ENCODE measurements around the gene QARS1.

QARS1 gene

GRCh38 chr3:49104427-49105291 lies at the start of gene QARS1:
QARS1 (minus strand) TSS chr3:49104757; CDS start chr3:49104733, 24 bp downstream.
- DNase-seq = peak; percentile 91 to 92

DNA sequence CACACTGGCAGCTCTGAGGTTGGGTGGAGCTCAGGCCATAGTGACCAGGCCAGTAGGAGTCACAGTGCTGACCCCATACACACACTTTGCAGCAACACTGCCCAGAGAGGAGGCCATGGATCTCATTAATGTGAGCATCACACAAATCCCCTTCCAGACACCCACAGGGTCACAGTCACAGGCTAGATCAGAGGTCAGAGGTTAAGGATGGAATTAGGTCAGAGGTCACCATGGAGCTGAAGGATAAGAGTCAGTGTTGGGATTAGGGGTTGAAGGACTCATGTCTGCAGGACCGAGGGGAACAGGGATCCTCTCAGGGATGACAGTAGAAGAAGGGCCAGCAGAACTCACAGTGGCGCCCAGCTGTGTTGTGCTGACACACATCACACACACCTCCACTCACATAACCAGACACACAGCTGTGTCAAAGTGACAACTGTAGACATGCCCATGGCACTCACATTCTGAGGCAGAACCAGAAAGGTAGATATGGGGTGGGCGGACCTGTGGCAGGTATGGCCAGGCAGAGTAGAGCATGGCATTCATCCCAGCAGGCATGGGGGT lies 48.9 kb upstream of the QARS1 start:
- no peak for DNase-seq

DNA sequence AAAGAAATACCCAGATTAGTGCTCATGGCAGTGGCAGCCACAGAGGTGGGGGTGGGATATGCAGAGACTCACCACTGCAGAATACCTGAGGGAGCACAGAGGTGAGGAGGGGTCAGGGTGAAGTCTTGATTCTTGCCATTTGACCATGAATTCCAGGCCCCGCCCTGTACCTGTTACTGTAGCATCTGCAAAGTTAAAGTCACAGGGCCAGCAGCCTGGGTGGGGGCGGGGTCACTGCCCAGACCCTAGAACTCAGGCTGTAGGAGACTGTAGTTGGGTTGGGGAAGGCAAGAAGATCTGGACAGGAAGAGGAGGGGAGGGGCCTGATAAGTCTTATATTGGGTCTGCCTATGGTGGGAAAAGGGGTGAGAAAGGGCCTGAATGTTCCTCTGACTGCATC lies 47.1 kb upstream of the QARS1 start:
- no peak for DNase-seq

- no peak for DNase-seq
Observed at GRCh38 chr3:49148159-49148558, 43.6 kb upstream of the QARS1 start.

GRCh38 chr3:49140080-49140479 lies 35.5 kb upstream of the QARS1 start:
- DNase-seq = no peak

DNA sequence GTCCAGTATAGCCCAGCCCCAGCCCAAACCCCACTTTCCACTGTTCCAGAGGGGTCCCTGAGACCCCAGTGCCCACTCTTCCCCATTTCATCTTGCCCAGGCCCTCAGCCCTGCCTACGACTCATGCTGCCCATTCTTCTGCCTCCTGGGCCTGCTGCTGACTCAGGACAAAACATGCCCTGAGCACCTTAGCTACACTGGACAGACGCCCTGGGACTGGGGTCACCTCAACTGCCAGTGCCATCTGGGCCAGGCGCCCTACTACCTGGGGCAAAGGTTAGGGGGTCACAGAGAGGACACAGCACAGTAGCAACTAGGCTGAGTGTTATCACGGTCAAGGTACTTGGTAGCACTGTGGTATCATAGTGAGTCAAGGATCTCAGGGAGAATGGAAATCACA lies 30.9 kb upstream of the QARS1 start:
- no peak for DNase-seq

- no peak for DNase-seq
Observed at GRCh38 chr3:49134471-49135265, 30.1 kb upstream of the QARS1 start.

- no peak for DNase-seq
Observed at GRCh38 chr3:49133226-49133951, 28.8 kb upstream of the QARS1 start.

DNA sequence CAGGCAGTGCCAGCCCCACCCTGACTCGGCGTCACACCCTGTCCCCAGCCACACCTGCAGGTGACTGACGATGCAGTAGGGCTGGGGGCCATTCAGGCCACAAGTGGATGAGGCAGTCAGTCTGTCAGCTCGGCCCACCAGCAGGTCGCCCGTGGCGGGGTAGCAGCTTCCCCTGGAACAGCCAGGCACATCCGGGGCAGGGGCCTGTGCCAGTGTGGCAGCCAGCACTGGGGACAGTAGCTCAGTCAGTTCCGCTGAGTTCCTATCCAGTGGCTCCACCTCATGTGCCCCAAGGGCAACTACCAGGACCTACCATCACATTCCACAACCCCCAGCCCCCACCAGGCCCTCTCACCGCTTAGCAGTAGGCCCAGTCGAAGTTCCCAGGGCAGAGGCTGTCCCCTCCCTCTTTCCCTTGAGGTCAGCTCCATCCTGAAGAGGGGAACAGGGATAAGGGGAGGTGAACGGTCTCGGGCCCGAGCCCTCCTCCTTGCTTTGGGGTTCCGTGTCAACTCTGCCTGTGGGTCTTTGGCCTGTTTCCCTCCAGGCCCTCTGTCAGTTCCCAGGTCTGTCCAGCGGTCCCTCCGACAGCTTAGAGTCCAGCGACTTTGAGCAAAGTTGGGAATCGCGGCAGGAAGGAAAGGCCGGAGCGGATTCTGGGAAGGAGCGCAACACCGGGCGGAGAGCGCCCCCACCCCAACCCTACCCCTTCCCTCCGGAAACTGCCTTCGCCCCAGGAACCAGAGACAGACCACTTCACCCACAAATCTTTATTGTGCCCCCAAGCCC lies 28.1 kb upstream of the QARS1 start, which contains the start of gene LAMB2:
Gene LAMB2 (minus strand): TSS at position 614 of the 789 bp plus-strand sequence. CDS start 183 bp downstream, at position 431.
- DNase-seq = peak in 1 of 2 donors; percentile 17

- no peak for DNase-seq
Observed at GRCh38 chr3:49132073-49132436, 27.5 kb upstream of the QARS1 start.

DNA sequence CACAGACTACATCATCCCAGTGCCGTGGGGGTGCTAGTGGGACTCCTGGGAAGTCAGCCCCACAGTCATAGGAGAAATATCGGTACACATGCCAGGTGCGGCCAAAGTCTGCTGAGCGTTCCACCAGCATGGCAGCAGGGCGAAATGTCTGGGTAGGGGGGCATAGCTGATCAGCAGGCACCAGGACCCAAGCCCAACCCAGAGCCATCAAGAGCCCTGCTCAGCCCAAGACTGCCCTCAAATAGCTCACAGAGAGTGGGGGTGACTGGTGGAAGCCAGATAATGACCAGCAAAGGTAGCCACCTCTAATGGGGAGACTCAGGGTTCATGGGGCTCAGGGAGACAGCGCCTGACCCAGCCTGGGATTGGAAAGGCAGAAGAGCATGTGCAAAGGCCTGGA lies 27.0 kb upstream of the QARS1 start:
- no peak for DNase-seq

DNA sequence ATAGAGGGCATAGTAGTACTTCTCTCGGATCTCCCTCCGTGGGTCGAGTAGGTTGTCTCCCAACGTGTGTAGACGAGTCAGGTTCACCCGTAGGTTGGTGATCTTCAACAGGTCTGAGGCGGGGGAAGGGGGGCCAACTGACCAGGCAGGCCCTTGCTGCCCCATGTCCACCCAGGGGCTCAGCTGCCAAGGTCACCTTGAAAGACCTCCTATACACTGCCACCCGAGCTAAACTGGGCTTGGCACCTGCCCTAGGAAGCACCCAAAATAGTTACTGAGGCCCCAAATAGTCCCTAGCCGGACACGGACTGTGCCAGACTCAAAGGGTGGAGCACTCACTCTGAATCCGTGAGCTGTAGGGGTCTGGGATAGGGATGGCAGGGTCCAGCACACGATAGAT lies 26.5 kb upstream of the QARS1 start:
- no peak for DNase-seq

GRCh38 chr3:49124991-49125670 lies 20.6 kb upstream of the QARS1 start:
- peak in 1 of 2 donors; percentile 6 for DNase-seq

GRCh38 chr3:49124203-49124602 lies 19.6 kb upstream of the QARS1 start:
- no peak for DNase-seq

- DNase-seq = no peak
Observed at GRCh38 chr3:49123687-49124086, 19.1 kb upstream of the QARS1 start.

DNA sequence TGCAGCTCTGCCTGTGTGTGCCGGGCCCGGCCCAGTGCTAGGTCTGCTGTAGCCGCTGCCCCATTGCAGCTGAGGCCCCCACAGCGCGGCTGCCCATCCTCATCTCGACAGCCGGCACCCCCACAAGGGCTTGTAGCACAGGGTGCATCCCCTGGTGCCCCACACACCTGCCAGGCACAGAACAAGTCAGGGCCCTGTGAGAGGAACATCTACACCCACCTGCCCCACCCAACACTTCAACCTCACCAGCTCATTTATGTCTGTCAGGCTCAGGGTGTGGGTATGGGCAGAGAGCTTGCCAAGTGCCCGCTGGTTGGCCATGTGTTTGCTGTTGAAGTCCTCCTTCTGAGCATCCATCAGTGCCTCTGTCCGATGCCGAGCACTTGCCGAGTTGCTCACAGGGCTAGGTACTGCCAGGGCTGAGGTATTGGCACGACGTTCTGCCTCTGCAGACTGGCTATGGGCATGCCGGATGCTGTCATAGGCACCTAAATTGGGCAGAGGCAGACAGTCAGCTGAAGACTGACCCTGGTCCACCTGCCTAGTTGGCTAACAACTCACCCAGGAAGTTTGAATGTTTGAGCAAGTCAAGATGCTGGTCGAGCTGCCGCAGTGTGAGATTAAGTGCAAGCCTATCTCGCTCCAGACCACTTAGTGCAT lies 18.5 kb upstream of the QARS1 start:
- no peak for DNase-seq

GRCh38 chr3:49122451-49122850 lies 17.9 kb upstream of the QARS1 start:
- no peak for DNase-seq

DNA sequence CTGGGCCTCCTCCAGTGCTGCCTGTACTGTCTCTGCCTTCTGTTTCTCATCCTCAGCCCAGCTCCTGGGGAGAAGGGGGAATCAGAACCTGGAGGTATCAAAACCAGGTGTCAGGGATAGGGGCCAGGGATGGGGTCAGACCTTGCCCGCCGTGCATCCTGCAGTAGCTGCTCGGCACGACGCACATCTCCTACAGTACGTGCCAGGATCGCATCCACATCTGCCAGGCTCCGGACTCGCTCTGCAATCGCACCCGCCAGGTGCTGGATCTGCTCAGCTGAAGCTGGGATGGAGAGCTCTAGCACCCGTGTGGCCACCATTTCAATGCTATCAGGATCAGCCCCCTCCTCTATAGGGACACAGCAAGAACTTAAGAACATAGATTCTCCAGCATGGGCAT lies 17.5 kb upstream of the QARS1 start:
- DNase-seq = no peak

DNA sequence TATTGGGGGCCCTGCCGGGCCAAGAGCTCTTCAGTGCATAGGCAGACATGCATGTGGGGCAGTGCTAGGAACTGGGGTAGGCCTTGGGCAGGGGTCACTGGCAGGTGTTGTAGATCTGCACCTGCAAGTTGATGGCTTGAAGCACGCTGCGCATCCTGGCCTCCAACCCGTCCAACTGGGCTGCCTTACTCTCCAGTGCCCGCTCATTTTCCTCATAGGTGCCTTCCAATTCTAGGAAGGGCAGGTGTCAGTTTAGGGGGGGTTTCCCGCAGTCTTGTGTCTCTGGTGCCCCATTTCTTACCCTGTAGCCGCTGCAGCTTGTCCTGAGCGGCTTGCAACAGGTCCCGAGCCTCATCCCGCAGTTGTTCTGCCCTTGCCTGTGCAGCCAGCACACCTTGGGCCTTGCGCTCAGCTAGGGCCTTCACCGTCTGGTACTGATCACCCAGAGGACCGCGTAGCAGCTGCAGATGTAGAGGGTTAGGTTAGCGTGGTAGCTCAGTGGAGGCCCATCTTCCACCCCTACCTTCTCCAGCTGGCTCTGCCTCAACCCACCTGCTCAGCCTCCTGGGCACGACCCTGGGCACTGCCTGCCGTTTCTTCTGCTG lies 16.7 kb upstream of the QARS1 start:
- no peak for DNase-seq

GRCh38 chr3:49120438-49121131 lies 16.0 kb upstream of the QARS1 start, which contains the start of gene USP19:
USP19 (minus strand) TSS chr3:49120823; CDS start chr3:49119145, 1,678 bp downstream.
- peak; percentile 96 for DNase-seq

Data from CD4-positive, alpha-beta T cell treated with Interleukin-4 for 1 hour (primary cell).